Esophagus squamous epithelium (tissue), 4 donors: ENCODE results near the gene ATP8B4.

Source experiments
- POLR2A ChIP-seq, 4 donors: fragments of 450-650 bp; IDR thresholded peaks; one replicate each; pipeline ENCODE4 v1.6.1; 2017; ENCODE audit warnings: antibody characterized with exemption in 4 of 4, mild to moderate bottlenecking in 4 of 4, moderate library complexity in 3 of 4
- TF ChIP-seq, protein P1 (sequence below), 6 experiments: fragments of 450-650 bp in 4 of 6; fragments of 200-600 bp in 2 of 6; sonication (generic) in 2 of 6; IDR thresholded peaks; one replicate each; pipeline ENCODE4 v1.5.1; 2016 to 2019; ENCODE audit warnings: antibody characterized with exemption in 6 of 6, mild to moderate bottlenecking in 4 of 6, moderate library complexity in 4 of 6

DNA sequence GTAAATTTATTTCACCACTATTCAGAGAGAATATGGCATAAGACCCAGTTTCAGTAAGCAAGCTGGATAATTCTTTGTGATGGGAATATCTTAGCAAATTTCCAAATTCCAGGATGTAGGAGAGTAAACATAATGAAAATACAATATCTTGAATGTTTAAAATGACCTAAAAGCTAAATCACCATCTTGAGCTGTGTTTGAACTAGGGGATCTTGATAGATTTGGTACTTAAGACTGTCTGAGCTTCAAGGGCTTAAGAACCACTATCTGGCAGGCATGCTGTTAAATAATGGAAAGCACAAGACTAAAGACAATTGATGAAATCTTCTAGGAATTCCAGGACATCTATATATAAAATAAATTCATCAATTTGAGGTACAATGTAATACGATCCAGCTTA lies 217.7 kb downstream of the ATP8B4 start:
- TF ChIP-seq, protein P1, sequence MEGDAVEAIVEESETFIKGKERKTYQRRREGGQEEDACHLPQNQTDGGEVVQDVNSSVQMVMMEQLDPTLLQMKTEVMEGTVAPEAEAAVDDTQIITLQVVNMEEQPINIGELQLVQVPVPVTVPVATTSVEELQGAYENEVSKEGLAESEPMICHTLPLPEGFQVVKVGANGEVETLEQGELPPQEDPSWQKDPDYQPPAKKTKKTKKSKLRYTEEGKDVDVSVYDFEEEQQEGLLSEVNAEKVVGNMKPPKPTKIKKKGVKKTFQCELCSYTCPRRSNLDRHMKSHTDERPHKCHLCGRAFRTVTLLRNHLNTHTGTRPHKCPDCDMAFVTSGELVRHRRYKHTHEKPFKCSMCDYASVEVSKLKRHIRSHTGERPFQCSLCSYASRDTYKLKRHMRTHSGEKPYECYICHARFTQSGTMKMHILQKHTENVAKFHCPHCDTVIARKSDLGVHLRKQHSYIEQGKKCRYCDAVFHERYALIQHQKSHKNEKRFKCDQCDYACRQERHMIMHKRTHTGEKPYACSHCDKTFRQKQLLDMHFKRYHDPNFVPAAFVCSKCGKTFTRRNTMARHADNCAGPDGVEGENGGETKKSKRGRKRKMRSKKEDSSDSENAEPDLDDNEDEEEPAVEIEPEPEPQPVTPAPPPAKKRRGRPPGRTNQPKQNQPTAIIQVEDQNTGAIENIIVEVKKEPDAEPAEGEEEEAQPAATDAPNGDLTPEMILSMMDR (IDR thresholded peaks at IDR 0.05): no peak
- TF ChIP-seq POLR2A (IDR thresholded peaks at IDR 0.05): no peak
